ENCODE results near the gene RIPPLY1. TPM values are rescaled to one million over a fixed set of nuclear protein-coding genes. Genes with fewer than 3 reads are reported as not detected.

The RIPPLY1 gene, protein sequence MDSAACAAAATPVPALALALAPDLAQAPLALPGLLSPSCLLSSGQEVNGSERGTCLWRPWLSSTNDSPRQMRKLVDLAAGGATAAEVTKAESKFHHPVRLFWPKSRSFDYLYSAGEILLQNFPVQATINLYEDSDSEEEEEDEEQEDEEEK
- total RNA-seq: not detected

DNA sequence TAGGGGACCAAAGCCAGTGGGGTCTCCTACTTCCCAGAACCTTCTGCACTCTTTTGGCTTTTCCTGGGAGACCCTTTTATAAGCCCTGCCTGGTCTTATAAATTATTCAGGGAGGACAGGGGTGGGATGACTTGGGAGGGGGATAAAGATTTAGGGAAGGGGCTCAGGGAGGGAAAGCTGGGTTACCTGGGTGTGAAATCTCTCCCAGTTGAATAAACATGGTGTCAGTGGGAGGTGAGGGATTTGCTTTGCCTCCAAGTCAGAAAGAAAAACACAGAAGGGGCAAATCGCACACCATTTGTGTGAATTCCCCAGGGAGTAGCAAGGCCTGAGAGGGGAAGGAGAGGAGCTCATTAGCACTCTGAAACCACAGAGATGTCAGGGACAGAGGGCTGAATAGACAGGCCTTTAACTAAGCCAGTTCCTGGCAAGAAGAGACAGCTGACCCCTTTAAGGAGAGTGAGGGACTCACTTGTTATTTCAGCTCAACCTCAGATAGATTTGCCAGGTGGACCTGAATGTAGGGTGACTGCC, at the start of gene RIPPLY1:
Gene RIPPLY1 (minus strand): TSS at position 51 of the 534 bp plus-strand sequence. CDS start 54 bp downstream, outside the sequence.
- no peaks in the 10 kb centered on the region for H3K36me3 ChIP-seq
- intact Hi-C loops (cut with DNase I): no loop called here
- no peaks in the 10 kb centered on the region for H3K9me3 ChIP-seq
- no peak for DNase-seq (ENCODE audit: extremely low spot score in 2 of 2)
- no peak within 1 kb of the TSS for H3K27ac ChIP-seq
- no peaks in the 10 kb centered on the region for H3K27me3 ChIP-seq
- no peaks in the 10 kb centered on the region for H3K4me1 ChIP-seq
- no peak within 1 kb of the TSS for H3K4me3 ChIP-seq
- TF ChIP-seq, protein P1, sequence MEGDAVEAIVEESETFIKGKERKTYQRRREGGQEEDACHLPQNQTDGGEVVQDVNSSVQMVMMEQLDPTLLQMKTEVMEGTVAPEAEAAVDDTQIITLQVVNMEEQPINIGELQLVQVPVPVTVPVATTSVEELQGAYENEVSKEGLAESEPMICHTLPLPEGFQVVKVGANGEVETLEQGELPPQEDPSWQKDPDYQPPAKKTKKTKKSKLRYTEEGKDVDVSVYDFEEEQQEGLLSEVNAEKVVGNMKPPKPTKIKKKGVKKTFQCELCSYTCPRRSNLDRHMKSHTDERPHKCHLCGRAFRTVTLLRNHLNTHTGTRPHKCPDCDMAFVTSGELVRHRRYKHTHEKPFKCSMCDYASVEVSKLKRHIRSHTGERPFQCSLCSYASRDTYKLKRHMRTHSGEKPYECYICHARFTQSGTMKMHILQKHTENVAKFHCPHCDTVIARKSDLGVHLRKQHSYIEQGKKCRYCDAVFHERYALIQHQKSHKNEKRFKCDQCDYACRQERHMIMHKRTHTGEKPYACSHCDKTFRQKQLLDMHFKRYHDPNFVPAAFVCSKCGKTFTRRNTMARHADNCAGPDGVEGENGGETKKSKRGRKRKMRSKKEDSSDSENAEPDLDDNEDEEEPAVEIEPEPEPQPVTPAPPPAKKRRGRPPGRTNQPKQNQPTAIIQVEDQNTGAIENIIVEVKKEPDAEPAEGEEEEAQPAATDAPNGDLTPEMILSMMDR (IDR thresholded peaks at IDR 0.05): no peak
- TF ChIP-seq POLR2A (IDR thresholded peaks at IDR 0.05) (no peak), POLR2AphosphoS5 (IDR thresholded peaks at IDR 0.05; ENCODE audit: insufficient read depth in 1 of 2, low read depth in 1 of 2) (no peak)

DNA sequence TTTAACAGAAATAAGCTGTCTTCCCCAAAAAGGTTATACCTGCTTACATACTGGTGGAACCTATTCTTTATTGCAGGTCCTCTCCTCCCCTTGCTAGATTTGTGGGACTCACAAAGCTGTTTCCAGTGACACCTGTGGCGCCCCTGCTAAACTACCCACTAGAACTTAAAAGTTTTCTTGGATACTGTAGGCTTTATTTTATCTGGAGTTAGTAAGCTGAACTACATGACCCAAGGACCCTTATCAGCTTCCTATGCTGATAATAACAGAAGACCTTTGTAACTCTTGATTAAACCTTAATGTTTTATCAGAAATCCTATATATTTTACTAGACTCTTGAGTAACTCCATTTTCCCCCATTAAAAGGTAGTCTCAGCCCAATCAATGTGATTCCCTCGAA, 49.4 kb upstream of the RIPPLY1 start:
- H3K36me3 ChIP-seq: no peaks in the 10 kb centered on the region
- no peak overlapping the region for H3K4me3 ChIP-seq
- no peaks in the 10 kb centered on the region for H3K27me3 ChIP-seq
- intact Hi-C loops (cut with DNase I): no loop called here
- H3K4me1 ChIP-seq: no peaks in the 10 kb centered on the region
- no peak for DNase-seq (ENCODE audit: extremely low spot score in 2 of 2)
- TF ChIP-seq, protein P1 (IDR thresholded peaks at IDR 0.05): no peak
- H3K9me3 ChIP-seq: no peaks in the 10 kb centered on the region
- H3K27ac ChIP-seq: no peak overlapping the region

DNA sequence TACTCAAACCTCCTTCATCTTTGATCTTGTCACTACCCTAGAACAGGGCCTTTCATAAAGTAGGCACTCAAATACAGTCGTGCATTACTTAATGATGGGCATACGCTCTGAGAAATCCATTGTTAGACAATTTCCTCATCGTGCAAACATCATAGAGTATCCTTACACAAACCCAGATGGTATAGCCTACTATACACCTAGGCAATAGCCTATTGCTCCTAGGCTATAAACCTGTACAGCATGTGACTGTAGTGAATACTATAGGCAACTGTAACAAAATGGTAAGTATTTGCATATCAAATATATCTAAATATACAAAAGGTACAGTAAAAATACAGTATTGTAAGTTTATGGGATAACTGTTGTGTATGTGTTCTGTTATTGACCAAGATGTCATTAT, 48.9 kb upstream of the RIPPLY1 start:
- Histone ChIP-seq H3K9me3 (no peaks in the 10 kb centered on the region), H3K4me3 (no peak overlapping the region), H3K36me3 (no peaks in the 10 kb centered on the region), H3K27me3 (no peaks in the 10 kb centered on the region), H3K27ac (no peak overlapping the region), H3K4me1 (no peaks in the 10 kb centered on the region)
- DNase-seq (ENCODE audit: extremely low spot score in 2 of 2): no peak
- TF ChIP-seq, protein P1 (IDR thresholded peaks at IDR 0.05): no peak
- TF ChIP-seq POLR2A (IDR thresholded peaks at IDR 0.05) (no peak), POLR2AphosphoS5 (IDR thresholded peaks at IDR 0.05; ENCODE audit: insufficient read depth in 1 of 2, low read depth in 1 of 2) (no peak)
- intact Hi-C loops (cut with DNase I): no loop called here

DNA sequence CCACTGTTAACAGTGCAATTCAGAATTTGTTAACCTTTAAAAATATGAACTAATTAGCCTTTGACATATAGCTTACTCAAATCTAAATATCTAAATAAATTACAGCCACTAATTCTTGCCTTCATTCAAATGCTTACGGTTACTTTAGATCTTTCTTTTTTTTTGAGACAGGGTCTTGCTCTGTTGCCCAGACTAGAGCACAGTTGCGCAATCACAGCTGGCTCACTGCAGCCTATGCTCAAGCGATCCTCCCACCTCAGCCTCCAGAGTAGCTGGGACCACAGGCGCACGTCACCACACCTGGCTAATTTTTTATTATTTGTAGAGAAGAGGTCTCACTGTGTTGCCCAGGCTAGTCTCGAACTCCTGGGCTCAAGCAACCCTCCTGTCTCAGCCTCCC, 48.1 kb upstream of the RIPPLY1 start:
- intact Hi-C loops (cut with DNase I): no loop called here
- DNase-seq (ENCODE audit: extremely low spot score in 2 of 2): no peak
- TF ChIP-seq, protein P1 (IDR thresholded peaks at IDR 0.05): no peak
- H3K36me3 ChIP-seq: no peaks in the 10 kb centered on the region
- H3K27me3 ChIP-seq: no peaks in the 10 kb centered on the region
- no peaks in the 10 kb centered on the region for H3K9me3 ChIP-seq
- H3K4me3 ChIP-seq: no peak overlapping the region
- H3K27ac ChIP-seq: no peak overlapping the region
- H3K4me1 ChIP-seq: no peaks in the 10 kb centered on the region

DNA sequence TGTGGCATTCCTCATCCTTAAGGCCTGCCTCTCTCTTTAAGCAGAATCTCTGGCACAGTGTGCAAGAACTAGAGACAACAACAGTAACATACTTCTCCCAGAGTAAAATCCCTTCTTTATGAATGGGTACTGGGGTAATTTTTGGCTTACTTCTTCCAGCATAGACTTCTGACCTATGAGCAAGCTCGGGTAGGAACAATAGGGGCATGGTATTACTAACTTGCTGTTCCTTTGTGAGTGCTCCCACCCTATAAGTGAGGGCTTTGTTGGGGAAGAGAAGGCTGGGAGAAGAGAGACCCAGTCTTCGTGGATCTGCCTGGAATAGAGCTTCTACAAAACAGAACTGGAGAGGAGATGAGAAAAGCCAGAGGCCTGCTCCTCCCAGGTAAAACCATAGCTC, 47.2 kb upstream of the RIPPLY1 start:
- TF ChIP-seq POLR2A (IDR thresholded peaks at IDR 0.05) (no peak), POLR2AphosphoS5 (IDR thresholded peaks at IDR 0.05; ENCODE audit: insufficient read depth in 1 of 2, low read depth in 1 of 2) (no peak)
- TF ChIP-seq, protein P1 (IDR thresholded peaks at IDR 0.05): no peak
- H3K27me3 ChIP-seq: no peaks in the 10 kb centered on the region
- intact Hi-C loops (cut with DNase I): no loop called here
- no peaks in the 10 kb centered on the region for H3K36me3 ChIP-seq
- H3K27ac ChIP-seq: no peak overlapping the region
- DNase-seq (ENCODE audit: extremely low spot score in 2 of 2): no peak
- no peak overlapping the region for H3K4me3 ChIP-seq
- no peaks in the 10 kb centered on the region for H3K4me1 ChIP-seq
- no peaks in the 10 kb centered on the region for H3K9me3 ChIP-seq

All from vagina (tissue), 2 donors.